GM19025 (cell line): ENCODE data around the gene CCNL2.

ENCODE experiments used
- ATAC-seq: cut with Tn5 transposase; IDR thresholded peaks from one replicate; pipeline ENCODE4 v1.9.1; 2021; ENCODE audit warnings: mild to moderate bottlenecking, low read depth, moderate library complexity; ENCODE audit not compliant: unreplicated experiment

The CCNL2 gene

GRCh38 chr1:1359664-1360468 lies 39.3 kb downstream of the CCNL2 start:
- ATAC-seq: no peak

GRCh38 chr1:1359308-1359663 lies 39.8 kb downstream of the CCNL2 start:
- no peak for ATAC-seq

- no peak for ATAC-seq
Observed at GRCh38 chr1:1358433-1359271, 40.5 kb downstream of the CCNL2 start, which contains the start of gene MXRA8. Gene MXRA8, minus strand, starts transcription at chr1:1358555. Its CDS starts 51 bp downstream, at chr1:1358504.

- no peak for ATAC-seq
Observed at GRCh38 chr1:1357871-1358432, 41.2 kb downstream of the CCNL2 start.

- ATAC-seq: no peak
Observed at GRCh38 chr1:1356796-1357401, 42.2 kb downstream of the CCNL2 start.

- ATAC-seq: no peak
Observed at GRCh38 chr1:1356166-1356795, 42.9 kb downstream of the CCNL2 start.

- ATAC-seq: no peak
Observed at GRCh38 chr1:1355416-1355815, 43.7 kb downstream of the CCNL2 start.

GRCh38 chr1:1354271-1355247 lies 44.6 kb downstream of the CCNL2 start:
- no peak for ATAC-seq

- ATAC-seq: no peak
Observed at GRCh38 chr1:1353389-1354151, 45.6 kb downstream of the CCNL2 start.

- no peak for ATAC-seq
Observed at GRCh38 chr1:1352786-1353388, 46.2 kb downstream of the CCNL2 start.

- ATAC-seq: no peak
Observed at GRCh38 chr1:1351511-1352427, 47.4 kb downstream of the CCNL2 start.

GRCh38 chr1:1349256-1350012 lies 49.7 kb downstream of the CCNL2 start, which contains the start of gene DVL1:
Gene DVL1, minus strand, starts transcription at chr1:1349418. Its CDS starts 353 bp downstream, at chr1:1349065.
- ATAC-seq: peak; percentile 65

GRCh38 chr1:1348420-1349255 lies 50.5 kb downstream of the CCNL2 start:
- ATAC-seq: peak; percentile 21

- ATAC-seq: no peak
Observed at GRCh38 chr1:1347663-1348419, 51.3 kb downstream of the CCNL2 start.
